AG04450 (cell line): Measurements from ENCODE around the gene NNT. TPM values are rescaled to one million over a fixed set of nuclear protein-coding genes. Genes with fewer than 3 reads are reported as not detected.

Experiments used
- CTCF ChIA-PET: fragments of 300-600, 350-600 bp; formaldehyde crosslinking; extraction: SDS; loops from one replicate; lab custom pipeline; 2022; ENCODE audit warnings: antibody characterized with exemption, inconsistent platforms; lab: Charles Lee
- POLR2A ChIA-PET: fragments of 350-600 bp; formaldehyde crosslinking; extraction: SDS; loops from one replicate; lab custom pipeline; 2021; ENCODE audit warnings: antibody characterized with exemption, inconsistent platforms; lab: Yijun Ruan, JAX
- DNase-seq: peaks from one replicate; pipeline ENCODE4 v3.0.0-alpha.2; 2011; ENCODE audit warnings: low read depth, low spot score
- H3K27ac ChIP-seq: one replicate; pipeline ENCODE4 v1.5.1; 2012; ENCODE audit warnings: low read depth, low read length, control low read depth
- H3K27me3 ChIP-seq: one replicate; pipeline ENCODE4 v1.6.0; 2012; ENCODE audit warnings: low read length; ENCODE audit not compliant: control insufficient read depth, insufficient read depth
- H3K4me3 ChIP-seq: 2 replicates; pipeline ENCODE4 v1.5.1; 2011; ENCODE audit warnings: mild to moderate bottlenecking, low read depth, low read length, control low read depth
- H3K9me3 ChIP-seq: 2 replicates; pipeline ENCODE4 v1.5.1; 2012; ENCODE audit warnings: low read length; ENCODE audit not compliant: control insufficient read depth, insufficient read depth
- polyA plus RNA-seq: library from polyadenylated mRNA; depleted of rRNA; stranded (reverse); fragments of >200 nt; gene quantifications from 2 replicates; pipeline ENCODE4 v1.2.3, GENCODE V29; 2011
- TF ChIP-seq, protein P1 (sequence below): IDR thresholded peaks from 2 replicates; pipeline ENCODE4 v1.5.1; 2011; ENCODE audit warnings: low read depth, low read length, control low read depth, inconsistent platforms

The NNT gene
- polyA plus RNA-seq, 1 experiment, result 64.6 TPM

DNA sequence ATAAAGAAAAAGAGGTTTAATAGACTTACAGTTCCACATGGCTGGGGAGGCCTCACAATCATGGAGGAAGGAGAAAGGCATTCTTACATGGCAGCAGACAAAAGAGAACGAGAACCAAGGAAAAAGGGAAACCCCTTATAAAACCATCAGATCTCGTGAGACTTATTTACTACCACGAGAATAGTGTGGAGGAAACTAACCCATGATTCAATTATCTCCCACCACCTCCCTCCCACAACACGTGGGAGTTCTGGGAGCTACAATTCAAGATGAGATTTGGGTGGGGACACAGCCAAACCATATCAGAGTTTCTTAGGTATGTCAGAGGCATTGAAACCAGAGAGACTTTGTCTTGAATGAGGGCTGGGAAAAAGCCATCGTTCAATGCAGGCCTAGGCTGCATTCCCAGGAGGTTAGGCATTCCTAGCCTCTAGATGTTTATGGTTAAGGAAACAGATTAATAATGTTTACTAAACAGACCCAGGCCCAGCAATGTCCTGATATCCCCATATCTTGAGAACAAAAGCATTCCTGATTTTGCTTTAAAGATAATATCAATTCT lies 38.6 kb upstream of the NNT start:
- TF ChIP-seq, protein P1, sequence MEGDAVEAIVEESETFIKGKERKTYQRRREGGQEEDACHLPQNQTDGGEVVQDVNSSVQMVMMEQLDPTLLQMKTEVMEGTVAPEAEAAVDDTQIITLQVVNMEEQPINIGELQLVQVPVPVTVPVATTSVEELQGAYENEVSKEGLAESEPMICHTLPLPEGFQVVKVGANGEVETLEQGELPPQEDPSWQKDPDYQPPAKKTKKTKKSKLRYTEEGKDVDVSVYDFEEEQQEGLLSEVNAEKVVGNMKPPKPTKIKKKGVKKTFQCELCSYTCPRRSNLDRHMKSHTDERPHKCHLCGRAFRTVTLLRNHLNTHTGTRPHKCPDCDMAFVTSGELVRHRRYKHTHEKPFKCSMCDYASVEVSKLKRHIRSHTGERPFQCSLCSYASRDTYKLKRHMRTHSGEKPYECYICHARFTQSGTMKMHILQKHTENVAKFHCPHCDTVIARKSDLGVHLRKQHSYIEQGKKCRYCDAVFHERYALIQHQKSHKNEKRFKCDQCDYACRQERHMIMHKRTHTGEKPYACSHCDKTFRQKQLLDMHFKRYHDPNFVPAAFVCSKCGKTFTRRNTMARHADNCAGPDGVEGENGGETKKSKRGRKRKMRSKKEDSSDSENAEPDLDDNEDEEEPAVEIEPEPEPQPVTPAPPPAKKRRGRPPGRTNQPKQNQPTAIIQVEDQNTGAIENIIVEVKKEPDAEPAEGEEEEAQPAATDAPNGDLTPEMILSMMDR, result no peak
- CTCF ChIA-PET, result interaction anchor here (0.7 kb wide), 1 partner anchor 9 kb away, joined by 3 read pairs; no protein-coding TSS in a partner anchor
- POLR2A ChIA-PET, result no interaction called here
- no peak overlapping the region for H3K27ac ChIP-seq
- no peaks in the 10 kb centered on the region for H3K27me3 ChIP-seq
- no peak overlapping the region for H3K4me3 ChIP-seq
- no peaks in the 10 kb centered on the region for H3K9me3 ChIP-seq
- no peak for DNase-seq

DNA sequence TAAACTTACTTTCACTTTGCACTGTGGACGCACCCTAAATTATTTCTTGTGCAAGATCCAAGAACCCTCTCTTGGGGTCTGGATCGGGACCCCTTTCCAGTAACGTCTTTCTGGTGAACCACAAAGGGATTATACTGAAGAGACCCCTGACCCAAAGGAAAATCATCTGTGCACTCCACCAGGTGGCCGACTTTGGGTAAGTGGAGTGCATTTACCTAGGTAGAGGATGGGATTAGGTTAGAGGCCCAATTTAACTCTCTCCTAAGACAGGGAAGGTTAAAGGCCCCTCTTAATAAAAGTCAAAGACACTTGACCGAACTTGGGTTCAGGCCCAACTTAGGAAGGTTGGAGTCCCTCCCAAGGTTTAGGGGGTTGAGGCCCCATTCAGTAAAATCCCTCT lies 37.9 kb upstream of the NNT start:
- TF ChIP-seq, protein P1, result no peak
- H3K9me3 ChIP-seq, result no peaks in the 10 kb centered on the region
- ChIA-PET POLR2A (no interaction called here), CTCF (no interaction called here)
- H3K27me3 ChIP-seq, result no peaks in the 10 kb centered on the region
- H3K27ac ChIP-seq, result no peak overlapping the region
- no peak overlapping the region for H3K4me3 ChIP-seq
- no peak for DNase-seq

DNA sequence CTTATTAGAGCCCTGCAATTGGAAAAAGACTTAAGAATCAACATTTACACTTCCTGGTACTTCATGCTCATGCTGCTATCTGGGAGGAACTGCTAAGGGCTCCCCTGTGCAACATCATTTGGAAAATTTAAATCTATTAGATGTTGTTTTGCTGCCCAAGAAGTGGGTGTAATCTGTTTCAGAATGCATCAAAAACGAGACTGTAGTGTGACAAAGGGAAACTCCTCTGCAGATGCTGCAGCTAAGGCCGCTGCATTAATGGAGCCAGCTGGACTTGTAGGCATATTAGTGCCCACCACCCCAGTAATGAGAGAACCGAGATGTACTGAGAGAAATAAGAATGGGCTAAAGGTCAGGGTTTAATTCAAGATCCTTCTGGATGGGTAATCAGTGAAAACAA lies 35.0 kb upstream of the NNT start:
- Histone ChIP-seq H3K27ac (no peak overlapping the region), H3K27me3 (no peaks in the 10 kb centered on the region), H3K4me3 (no peak overlapping the region), H3K9me3 (no peaks in the 10 kb centered on the region)
- ChIA-PET CTCF (no interaction called here), POLR2A (no interaction called here)
- no peak for DNase-seq
- TF ChIP-seq, protein P1, result no peak

DNA sequence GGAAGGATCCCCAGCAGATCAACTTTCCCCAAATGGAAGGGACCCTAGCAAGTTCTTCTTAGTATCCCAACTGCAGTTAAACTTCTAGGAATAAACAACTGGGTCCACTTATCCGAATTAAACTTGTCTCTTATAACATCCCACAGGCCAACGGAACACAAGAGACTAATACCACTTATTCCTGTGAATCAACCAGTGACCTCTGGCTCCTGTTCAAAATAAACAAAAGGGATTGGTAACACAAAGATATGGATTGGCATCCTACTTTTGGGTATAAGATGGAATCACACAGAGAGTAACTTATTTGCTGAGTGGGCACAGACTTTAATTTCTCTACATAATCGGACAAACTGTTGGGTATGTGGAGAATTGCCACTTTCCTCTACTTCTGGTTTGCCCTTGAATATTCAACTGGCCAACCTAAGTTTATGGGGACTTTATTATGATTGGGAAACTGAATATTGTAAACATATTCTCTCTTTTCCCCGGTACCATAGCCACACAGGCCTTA lies 33.7 kb upstream of the NNT start:
- Histone ChIP-seq H3K27ac (no peak overlapping the region), H3K9me3 (no peaks in the 10 kb centered on the region), H3K4me3 (no peak overlapping the region), H3K27me3 (no peaks in the 10 kb centered on the region)
- POLR2A ChIA-PET, result no interaction called here
- CTCF ChIA-PET, result no interaction called here
- DNase-seq, result no peak
- TF ChIP-seq, protein P1, result no peak

DNA sequence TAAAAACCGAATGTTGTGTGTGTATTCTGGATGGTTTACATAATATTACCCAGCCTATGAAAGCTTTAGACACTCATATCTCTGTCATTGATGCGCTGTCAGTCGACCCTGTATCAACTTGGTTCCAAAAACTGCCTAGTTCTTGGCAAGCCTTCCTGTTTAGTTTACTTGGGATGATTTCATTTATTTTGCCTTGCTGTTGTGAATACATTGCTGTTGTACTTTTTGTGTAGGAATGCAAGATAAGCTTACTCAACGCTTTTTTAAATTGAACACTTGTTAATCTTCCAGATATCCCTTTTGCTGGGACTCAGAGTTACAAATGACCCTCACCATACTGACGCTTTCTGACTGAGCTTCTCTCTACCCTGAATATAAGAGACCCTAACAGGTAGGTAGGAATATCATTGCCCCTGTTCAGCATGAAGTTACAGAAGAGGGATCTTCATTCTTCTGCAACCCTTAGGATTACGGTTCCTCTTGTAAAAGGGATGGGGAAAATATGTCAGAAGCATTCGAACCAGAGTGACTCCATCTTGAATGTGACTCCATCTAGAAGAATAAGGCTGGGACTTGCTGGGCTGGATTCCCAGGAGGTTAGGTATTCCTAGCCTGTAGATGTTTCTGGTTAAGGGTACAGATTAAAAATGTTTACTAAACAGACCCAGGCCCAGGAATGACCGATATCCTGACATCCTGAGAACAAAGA lies 32.4 kb upstream of the NNT start:
- Histone ChIP-seq H3K4me3 (no peak overlapping the region), H3K9me3 (no peaks in the 10 kb centered on the region), H3K27me3 (no peaks in the 10 kb centered on the region), H3K27ac (no peak overlapping the region)
- DNase-seq, result no peak
- TF ChIP-seq, protein P1, result no peak
- ChIA-PET POLR2A (no interaction called here), CTCF (interaction anchor here (0.6 to 1.2 kb wide), 3 partner anchors 13 to 61 kb away, joined by 3 to 7 read pairs (median 3); no protein-coding TSS in a partner anchor)
